ENCODE measurements around the gene RTN4R.
"Not testable (repeated sequence)": the region's sequence is repeated elsewhere in the genome, so short reads cannot be mapped to it uniquely, and the experiment has no call there.

Gene RTN4R

GRCh38 chr22:20292108-20292507, 24.0 kb upstream of the RTN4R start:
- peak overlapping the region; percentile 31 for H3K4me3 ChIP-seq (ENCODE audit: low read depth, low read length)
- no peak overlapping the region for H3K4me2 ChIP-seq (ENCODE audit: low read length)
- H3K9me3 ChIP-seq (ENCODE audit: control insufficient read depth, low read length), result no peaks in the 10 kb centered on the region
- H3K79me2 ChIP-seq, result no peaks in the 10 kb centered on the region
- no peak overlapping the region for H2AFZ ChIP-seq
- H3K27ac ChIP-seq, result no peak overlapping the region
- no peak overlapping the region for H3K9ac ChIP-seq
- no peaks in the 10 kb centered on the region for H3K36me3 ChIP-seq (ENCODE audit: control insufficient read depth, insufficient read depth, low read length)
- no peaks in the 10 kb centered on the region for H3K27me3 ChIP-seq (ENCODE audit: control insufficient read depth, insufficient read depth, low read length)
- H3K4me1 ChIP-seq, result no peaks in the 10 kb centered on the region
- no peak for TF ChIP-seq CTCF (IDR thresholded peaks at IDR 0.05)

GRCh38 chr22:20291604-20292063, 23.5 kb upstream of the RTN4R start:
- no peak overlapping the region for H3K4me3 ChIP-seq (ENCODE audit: low read depth, low read length)
- H3K27ac ChIP-seq, result no peak overlapping the region
- H3K9me3 ChIP-seq (ENCODE audit: control insufficient read depth, low read length), result no peaks in the 10 kb centered on the region
- H3K79me2 ChIP-seq, result no peaks in the 10 kb centered on the region
- no peak overlapping the region for H3K9ac ChIP-seq
- TF ChIP-seq CTCF (IDR thresholded peaks at IDR 0.05), result no peak
- no peaks in the 10 kb centered on the region for H3K27me3 ChIP-seq (ENCODE audit: control insufficient read depth, insufficient read depth, low read length)
- H3K36me3 ChIP-seq (ENCODE audit: control insufficient read depth, insufficient read depth, low read length), result no peaks in the 10 kb centered on the region
- H3K4me1 ChIP-seq, result no peaks in the 10 kb centered on the region
- H3K4me2 ChIP-seq (ENCODE audit: low read length), result no peak overlapping the region
- H2AFZ ChIP-seq, result no peak overlapping the region

GRCh38 chr22:20291249-20291586, 23.1 kb upstream of the RTN4R start:
- H3K4me3 ChIP-seq (ENCODE audit: low read depth, low read length), result no peak overlapping the region
- no peaks in the 10 kb centered on the region for H3K79me2 ChIP-seq
- TF ChIP-seq CTCF (IDR thresholded peaks at IDR 0.05), result no peak
- H3K9me3 ChIP-seq (ENCODE audit: control insufficient read depth, low read length), result no peaks in the 10 kb centered on the region
- no peaks in the 10 kb centered on the region for H3K4me1 ChIP-seq
- H3K27ac ChIP-seq, result no peak overlapping the region
- no peak overlapping the region for H3K9ac ChIP-seq
- H2AFZ ChIP-seq, result no peak overlapping the region
- no peaks in the 10 kb centered on the region for H3K27me3 ChIP-seq (ENCODE audit: control insufficient read depth, insufficient read depth, low read length)
- H3K36me3 ChIP-seq (ENCODE audit: control insufficient read depth, insufficient read depth, low read length), result no peaks in the 10 kb centered on the region
- H3K4me2 ChIP-seq (ENCODE audit: low read length), result no peak overlapping the region

- H3K79me2 ChIP-seq, result no peaks in the 10 kb centered on the region
- no peaks in the 10 kb centered on the region for H3K4me1 ChIP-seq
- H3K27me3 ChIP-seq (ENCODE audit: control insufficient read depth, insufficient read depth, low read length), result no peaks in the 10 kb centered on the region
- H3K9me3 ChIP-seq (ENCODE audit: control insufficient read depth, low read length), result no peaks in the 10 kb centered on the region
- H2AFZ ChIP-seq, result no peak overlapping the region
- no peak overlapping the region for H3K27ac ChIP-seq
- no peak overlapping the region for H3K4me2 ChIP-seq (ENCODE audit: low read length)
- no peak overlapping the region for H3K9ac ChIP-seq
- TF ChIP-seq CTCF (IDR thresholded peaks at IDR 0.05), result no peak
- no peak overlapping the region for H3K4me3 ChIP-seq (ENCODE audit: low read depth, low read length)
- H3K36me3 ChIP-seq (ENCODE audit: control insufficient read depth, insufficient read depth, low read length), result no peaks in the 10 kb centered on the region
Measured at GRCh38 chr22:20290578-20291248, 22.6 kb upstream of the RTN4R start.

GRCh38 chr22:20290045-20290392, 21.9 kb upstream of the RTN4R start:
- Histone ChIP-seq H3K36me3 (ENCODE audit: control insufficient read depth, insufficient read depth, low read length) (no peaks in the 10 kb centered on the region), H2AFZ (no peak overlapping the region), H3K4me2 (ENCODE audit: low read length) (no peak overlapping the region), H3K27me3 (ENCODE audit: control insufficient read depth, insufficient read depth, low read length) (no peaks in the 10 kb centered on the region), H3K9ac (no peak overlapping the region), H3K4me3 (ENCODE audit: low read depth, low read length) (no peak overlapping the region), H3K27ac (no peak overlapping the region), H3K9me3 (ENCODE audit: control insufficient read depth, low read length) (no peaks in the 10 kb centered on the region), H3K79me2 (no peaks in the 10 kb centered on the region), H3K4me1 (no peaks in the 10 kb centered on the region)
- TF ChIP-seq CTCF (IDR thresholded peaks at IDR 0.05), result no peak

- not testable (repeated sequence) for H3K27me3 ChIP-seq (ENCODE audit: control insufficient read depth, insufficient read depth, low read length); H3K9ac ChIP-seq; H2AFZ ChIP-seq; H3K4me3 ChIP-seq (ENCODE audit: low read depth, low read length); H3K79me2 ChIP-seq; H3K4me1 ChIP-seq; H3K9me3 ChIP-seq (ENCODE audit: control insufficient read depth, low read length); H3K36me3 ChIP-seq (ENCODE audit: control insufficient read depth, insufficient read depth, low read length); H3K27ac ChIP-seq; H3K4me2 ChIP-seq (ENCODE audit: low read length)
Measured at GRCh38 chr22:20289182-20290044, 21.3 kb upstream of the RTN4R start.

Measured in parathyroid adenoma (tissue), 2 donors.